WTC11 (cell line): ENCODE data around the gene B9D2. TPM values are rescaled to one million over a fixed set of nuclear protein-coding genes. Genes with fewer than 3 reads are reported as not detected.

ENCODE experiments used
- CBFB ChIP-seq: sonication (generic); formaldehyde crosslinking; IDR thresholded peaks from 2 replicates; pipeline ENCODE4 v1.8.1; 2022; ENCODE audit warnings: mild to moderate bottlenecking, low read depth, missing genetic modification reagents
- CREM ChIP-seq: sonication (generic); formaldehyde crosslinking; IDR thresholded peaks from 2 replicates; pipeline ENCODE4 v1.8.1; 2022; ENCODE audit warnings: mild to moderate bottlenecking, missing genetic modification reagents, moderate library complexity
- ERG ChIP-seq: fragments of 250-450 bp; sonication (Bioruptor Pico); IDR thresholded peaks from 2 replicates; pipeline ENCODE4 v1.8.0; 2021; ENCODE audit warnings: mild to moderate bottlenecking
- FOXJ3 ChIP-seq: sonication (generic); formaldehyde crosslinking; IDR thresholded peaks from 2 replicates; pipeline ENCODE4 v1.9.0; 2021; ENCODE audit warnings: missing genetic modification reagents, mild to moderate bottlenecking, borderline replicate concordance
- FOXP1 ChIP-seq: sonication (generic); formaldehyde crosslinking; IDR thresholded peaks from 2 replicates; pipeline ENCODE4 v1.8.0; 2022; ENCODE audit warnings: missing genetic modification reagents, mild to moderate bottlenecking, moderate library complexity, borderline replicate concordance
- HMGXB4 ChIP-seq: sonication (generic); formaldehyde crosslinking; IDR thresholded peaks from 2 replicates; pipeline ENCODE4 v1.8.1; 2023; ENCODE audit warnings: mild to moderate bottlenecking, moderate library complexity, missing genetic modification reagents
- NFATC4 ChIP-seq: fragments of 250-450 bp; sonication (Bioruptor Pico); IDR thresholded peaks from 2 replicates; pipeline ENCODE4 v1.9.0; 2021; ENCODE audit warnings: mild to moderate bottlenecking
- PRDM15 ChIP-seq: sonication (generic); formaldehyde crosslinking; IDR thresholded peaks from 2 replicates; pipeline ENCODE4 v1.8.0; 2022; ENCODE audit warnings: missing genetic modification reagents
- PRRX2 ChIP-seq: fragments of 250-450 bp; sonication (Bioruptor Pico); IDR thresholded peaks from 2 replicates; pipeline ENCODE4 v1.8.0; 2021; ENCODE audit warnings: mild to moderate bottlenecking
- RORB ChIP-seq: fragments of 250-450 bp; sonication (Bioruptor Pico); IDR thresholded peaks from 2 replicates; pipeline ENCODE4 v1.9.0; 2021; ENCODE audit warnings: mild to moderate bottlenecking
- SOX15 ChIP-seq: fragments of 250-450 bp; sonication (Bioruptor Pico); IDR thresholded peaks from 2 replicates; pipeline ENCODE4 v1.9.0; 2021; ENCODE audit warnings: mild to moderate bottlenecking
- SP1 ChIP-seq: sonication (generic); formaldehyde crosslinking; conservative IDR thresholded peaks from 2 replicates; pipeline ENCODE4 v1.8.1; 2022; ENCODE audit warnings: missing genetic modification reagents
- STAT6 ChIP-seq: sonication (generic); formaldehyde crosslinking; conservative IDR thresholded peaks from 2 replicates; pipeline ENCODE4 v1.8.1; 2023; ENCODE audit warnings: mild to moderate bottlenecking, low read depth, missing genetic modification reagents, moderate library complexity
- USF1 ChIP-seq: sonication (generic); formaldehyde crosslinking; IDR thresholded peaks from 2 replicates; pipeline ENCODE4 v1.8.0; 2022; ENCODE audit warnings: mild to moderate bottlenecking, missing genetic modification reagents
- USF2 ChIP-seq: sonication (generic); formaldehyde crosslinking; IDR thresholded peaks from 2 replicates; pipeline ENCODE4 v1.8.1; 2023; ENCODE audit warnings: mild to moderate bottlenecking, missing genetic modification reagents, moderate library complexity
- ZBTB43 ChIP-seq: sonication (generic); formaldehyde crosslinking; IDR thresholded peaks from 2 replicates; pipeline ENCODE4 v1.8.1; 2023; ENCODE audit warnings: mild to moderate bottlenecking, missing genetic modification reagents
- ZMAT4 ChIP-seq: fragments of 250-450 bp; sonication (Bioruptor Pico); IDR thresholded peaks from 2 replicates; pipeline ENCODE4 v1.9.0; 2021; ENCODE audit warnings: mild to moderate bottlenecking
- ZNF121 ChIP-seq: sonication (generic); formaldehyde crosslinking; IDR thresholded peaks from 2 replicates; pipeline ENCODE4 v1.8.0; 2023; ENCODE audit warnings: missing genetic modification reagents
- ZNF317 ChIP-seq: sonication (generic); formaldehyde crosslinking; IDR thresholded peaks from 2 replicates; pipeline ENCODE4 v1.8.1; 2023; ENCODE audit warnings: low read depth, mild to moderate bottlenecking, moderate library complexity, missing genetic modification reagents, borderline replicate concordance
- ZNF425 ChIP-seq: fragments of 250-450 bp; sonication (Bioruptor Pico); conservative IDR thresholded peaks from 2 replicates; pipeline ENCODE4 v1.9.0; 2021; ENCODE audit warnings: mild to moderate bottlenecking
- ZSCAN18 ChIP-seq: fragments of 250-450 bp; sonication (Bioruptor Pico); IDR thresholded peaks from 2 replicates; pipeline ENCODE4 v2.1.2; 2022; ENCODE audit warnings: mild to moderate bottlenecking, moderate library complexity
- total RNA-seq: library from RNA; stranded (reverse); gene quantifications from 3 replicates; pipeline ENCODE4 v1.2.3, GENCODE V29; 2021

The B9D2 gene
- total RNA-seq, 1 experiment from 2014 or later: 4.7 TPM

GRCh38 chr19:41397086-41398049 lies 33.4 kb upstream of the B9D2 start, which contains the start of the genes BCKDHA and EXOSC5 (continued):
- TF ChIP-seq ZBTB43 (no peak; the same call in 1 of the 2 replicates), FOXJ3 (CRISPR knock-in tag) (no peak), CREM (no peak), RORB (CRISPR knock-in tag) (no peak), USF1 (CRISPR knock-in tag) (peak; percentile 89), ZMAT4 (CRISPR knock-in tag) (no peak), STAT6 (no peak), HMGXB4 (CRISPR knock-in tag) (no peak), ZNF317 (CRISPR knock-in tag) (no peak), ZNF425 (no peak), PRRX2 (CRISPR knock-in tag) (no peak), ZSCAN18 (CRISPR knock-in tag) (no peak), SP1 (CRISPR knock-in tag) (peak; percentile 79), SOX15 (CRISPR knock-in tag) (no peak), NFATC4 (no peak), FOXP1 (no peak), PRDM15 (CRISPR knock-in tag) (peak; percentile 35; the same call in 1 of the 2 replicates), CBFB (CRISPR knock-in tag) (no peak), USF2 (peak; percentile 90), ZNF121 (CRISPR knock-in tag) (no peak), ERG (CRISPR knock-in tag) (no peak)
